GM18873 (cell line): ENCODE results near the gene RIOK3.

Experiments
- ATAC-seq: cut with Tn5 transposase; IDR thresholded peaks from one replicate; pipeline ENCODE4 v1.9.1; 2021; ENCODE audit warnings: mild to moderate bottlenecking, moderate library complexity, moderate number of reproducible peaks; ENCODE audit not compliant: unreplicated experiment, low FRiP score

RIOK3 gene

DNA sequence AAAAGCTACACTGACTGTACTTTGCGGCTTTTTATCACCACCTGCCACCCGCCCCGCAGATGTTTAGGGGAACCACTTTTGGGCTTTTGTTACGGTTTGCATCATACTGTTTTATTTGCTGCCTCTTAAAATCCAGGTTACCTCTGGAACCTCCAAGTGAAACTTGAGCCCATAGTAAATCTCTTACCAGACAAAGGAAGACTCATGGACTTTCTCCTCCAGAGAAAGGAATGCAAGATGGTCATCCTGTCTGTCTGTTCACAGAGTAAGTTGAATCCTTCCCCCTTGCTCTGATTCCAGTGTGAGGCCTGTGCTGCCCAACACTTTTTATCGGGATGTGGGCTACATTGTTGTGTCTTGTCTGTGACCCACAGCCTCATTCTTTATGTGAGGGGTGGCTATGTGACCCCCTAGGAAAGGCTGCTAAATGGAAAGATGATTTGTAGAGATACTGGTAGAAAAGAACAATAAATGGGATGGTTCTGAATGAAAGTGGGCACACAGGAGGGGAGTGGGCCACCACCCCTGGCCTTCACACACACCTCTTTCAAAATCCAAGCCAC lies 73.5 kb downstream of the RIOK3 start:
- ATAC-seq, result no peak

DNA sequence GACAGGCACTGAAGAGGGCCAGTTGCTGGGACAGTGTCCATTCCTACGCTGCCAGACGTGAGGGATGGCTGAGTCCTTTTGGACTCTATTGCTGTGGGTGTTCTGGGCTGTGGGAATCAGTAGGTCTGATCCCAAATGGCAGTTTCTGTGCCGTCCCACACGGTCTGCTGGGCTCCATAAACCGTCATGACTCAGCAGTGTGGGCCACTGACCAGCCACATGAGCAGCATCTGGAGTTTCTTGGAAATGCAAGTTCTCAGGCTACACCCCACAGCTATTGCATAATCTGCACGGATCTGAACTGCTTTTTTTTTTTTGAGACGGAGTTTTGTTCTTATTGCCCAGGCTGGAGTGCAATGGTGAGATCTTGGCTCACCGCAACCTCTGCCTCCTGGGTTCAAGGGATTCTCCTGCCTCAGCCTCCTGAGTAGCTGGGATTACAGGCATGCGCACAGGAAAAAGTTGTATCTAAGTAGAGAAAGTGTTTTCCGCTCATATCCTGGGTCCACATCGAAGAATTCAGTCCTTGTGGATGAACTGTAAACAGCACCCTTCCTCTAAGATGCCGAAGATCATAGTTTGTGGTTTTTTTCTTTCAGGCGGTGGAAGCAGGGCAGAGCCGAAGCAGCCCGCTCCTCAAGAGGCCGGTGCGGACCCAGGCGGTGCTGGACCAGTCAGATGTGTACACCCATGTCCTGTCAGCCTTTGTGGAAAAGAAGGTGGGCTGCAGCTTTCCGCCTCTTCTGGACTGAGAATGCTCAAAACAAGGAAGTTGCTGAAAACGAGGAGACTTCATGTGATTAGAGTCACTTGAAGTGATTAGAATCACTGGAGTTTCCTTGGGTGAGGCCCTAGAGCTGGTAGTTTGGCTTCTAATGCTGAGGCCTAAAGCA lies 75.7 kb downstream of the RIOK3 start:
- no peak for ATAC-seq

DNA sequence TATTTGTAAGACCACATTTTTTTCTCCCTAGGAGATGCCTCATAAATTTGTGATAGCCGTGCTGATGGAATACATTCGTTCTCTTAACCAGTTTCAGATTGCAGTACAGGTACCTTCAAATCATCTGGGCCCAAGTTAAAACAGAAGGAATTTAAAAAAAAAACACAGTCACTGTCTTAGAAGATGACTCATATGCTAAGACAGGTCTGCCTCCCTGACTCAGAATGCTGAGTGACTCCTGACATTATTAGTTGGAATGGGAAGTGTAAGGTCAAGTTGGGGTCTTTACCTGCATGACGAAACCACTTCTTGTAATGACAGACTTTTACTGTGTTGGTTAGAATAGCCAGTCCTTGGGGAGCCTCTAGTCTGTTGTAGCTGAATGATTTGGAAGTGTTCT lies 76.5 kb downstream of the RIOK3 start:
- ATAC-seq, result no peak

DNA sequence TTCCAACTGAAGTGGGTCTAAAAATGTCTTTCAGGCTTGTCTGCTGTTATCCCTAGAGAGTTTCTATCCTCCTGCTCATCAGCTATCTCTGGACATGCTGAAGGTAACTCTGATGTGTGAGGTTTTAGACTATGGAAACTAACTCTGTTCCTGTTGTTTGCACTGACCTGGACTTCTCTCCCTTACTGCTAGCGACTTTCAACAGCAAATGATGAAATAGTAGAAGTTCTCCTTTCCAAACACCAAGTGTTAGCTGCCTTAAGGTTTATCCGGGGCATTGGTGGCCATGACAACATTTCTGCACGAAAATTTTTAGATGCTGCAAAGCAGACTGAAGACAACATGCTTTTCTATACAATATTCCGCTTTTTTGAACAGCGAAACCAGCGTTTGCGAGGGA lies 77.1 kb downstream of the RIOK3 start:
- ATAC-seq, result no peak

DNA sequence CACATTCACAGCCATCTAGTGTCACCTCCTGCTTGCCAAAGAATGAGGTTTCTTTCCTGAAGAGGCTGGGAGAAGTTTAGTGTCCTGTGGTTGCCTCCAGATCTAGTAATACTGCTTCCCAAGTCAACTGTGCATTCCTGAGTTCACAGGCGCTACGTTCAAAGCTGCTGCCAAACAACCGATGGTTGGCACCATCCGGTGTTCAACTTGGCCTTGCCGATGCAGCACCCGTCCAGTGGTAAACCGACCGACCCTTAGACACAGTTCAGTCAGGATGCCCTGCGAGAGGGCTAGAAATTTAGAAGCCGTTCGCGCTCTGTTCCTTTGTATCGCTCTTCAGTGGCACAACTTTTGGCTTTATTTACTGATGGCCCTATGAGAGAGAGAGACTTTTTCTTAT lies 78.8 kb downstream of the RIOK3 start:
- no peak for ATAC-seq
